Measurements from ENCODE around the gene SLC4A1AP.

Gene SLC4A1AP

GRCh38 chr2:27704342-27704876 lies 40.7 kb downstream of the SLC4A1AP start:
- DNase-seq, result no peak

DNA sequence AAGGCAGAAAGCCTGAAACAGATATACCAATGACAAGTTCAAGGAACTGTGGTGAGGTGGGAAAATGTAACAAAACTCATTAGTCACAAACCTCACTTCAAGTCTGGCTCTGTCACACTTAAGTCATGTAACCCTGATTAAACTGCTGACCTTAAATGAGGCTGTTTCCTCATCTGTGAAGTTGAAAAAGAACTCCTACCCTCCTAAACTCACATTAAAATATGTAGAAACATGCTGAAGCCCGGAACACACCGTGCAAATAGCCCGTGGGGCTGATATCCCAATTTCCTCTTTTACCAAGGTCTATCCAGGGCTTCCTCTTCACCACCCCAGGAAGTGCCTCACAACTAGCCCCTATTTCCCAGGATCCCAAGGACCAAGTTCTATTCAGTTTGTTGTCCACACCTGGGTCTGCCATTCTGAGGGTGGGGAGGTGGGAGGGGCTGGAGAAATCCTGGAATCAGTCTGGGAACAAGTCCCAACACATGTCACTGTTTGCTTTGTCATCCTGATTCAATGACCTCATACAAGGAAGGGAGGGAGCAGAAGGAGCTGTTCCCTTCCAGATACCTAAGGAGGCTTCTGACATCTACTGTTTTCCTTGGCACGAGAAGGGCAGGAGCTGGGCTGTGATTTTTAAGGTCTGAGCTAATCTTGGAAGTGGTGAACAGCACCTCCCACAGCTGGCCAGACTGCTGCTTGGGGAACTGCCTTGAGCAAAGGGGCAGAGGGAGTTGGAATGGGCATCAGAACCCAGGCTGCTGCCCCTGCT lies 42.3 kb downstream of the SLC4A1AP start:
- DNase-seq, result no peak

- no peak for DNase-seq
Observed at GRCh38 chr2:27707462-27708256, 44.0 kb downstream of the SLC4A1AP start.

DNA sequence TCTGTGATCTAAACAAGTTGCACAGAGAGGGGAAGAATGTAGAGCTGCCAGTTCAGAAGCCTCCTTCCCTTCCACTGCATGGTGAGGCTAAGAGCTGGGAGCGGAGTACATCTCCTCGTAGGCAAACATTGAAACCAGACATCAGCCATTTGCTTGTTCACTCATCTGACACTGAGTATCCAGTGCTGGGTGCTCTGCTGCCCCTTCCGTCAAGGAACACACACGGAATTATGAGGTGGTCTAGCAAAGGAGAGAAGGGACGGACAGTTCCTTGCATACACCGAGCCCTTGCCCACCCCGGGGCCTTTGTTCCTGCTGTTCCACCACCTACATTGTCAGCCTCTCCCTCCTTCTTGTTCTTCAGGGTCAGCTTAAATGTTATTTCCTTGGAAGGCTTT lies 44.6 kb downstream of the SLC4A1AP start:
- DNase-seq, result no peak

- no peak for DNase-seq
Observed at GRCh38 chr2:27708666-27709065, 45.0 kb downstream of the SLC4A1AP start.

DNA sequence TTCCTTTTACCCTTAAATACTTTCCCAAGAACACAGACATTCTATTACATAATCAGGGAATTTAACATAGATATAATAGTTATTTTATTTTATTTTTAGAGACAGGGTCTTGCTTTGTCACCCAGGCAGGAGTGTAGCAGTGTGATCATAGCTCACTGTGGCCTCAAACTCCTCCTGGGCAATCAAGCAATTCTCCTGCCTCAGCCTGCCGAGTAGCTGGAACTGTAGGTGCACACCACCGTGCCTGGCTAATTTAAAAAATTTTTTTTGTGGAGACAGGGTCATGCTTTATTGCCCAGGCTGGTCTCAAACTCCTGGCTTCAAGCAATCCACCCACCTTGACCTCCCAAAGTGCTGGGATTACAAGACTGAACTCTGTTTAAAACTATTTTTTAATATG lies 45.6 kb downstream of the SLC4A1AP start:
- no peak for DNase-seq

- no peak for DNase-seq
Observed at GRCh38 chr2:27709960-27710575, 46.4 kb downstream of the SLC4A1AP start.

GRCh38 chr2:27710640-27711430 lies 47.1 kb downstream of the SLC4A1AP start:
- DNase-seq, result no peak

GRCh38 chr2:27711804-27712203 lies 48.1 kb downstream of the SLC4A1AP start:
- DNase-seq, result no peak

DNA sequence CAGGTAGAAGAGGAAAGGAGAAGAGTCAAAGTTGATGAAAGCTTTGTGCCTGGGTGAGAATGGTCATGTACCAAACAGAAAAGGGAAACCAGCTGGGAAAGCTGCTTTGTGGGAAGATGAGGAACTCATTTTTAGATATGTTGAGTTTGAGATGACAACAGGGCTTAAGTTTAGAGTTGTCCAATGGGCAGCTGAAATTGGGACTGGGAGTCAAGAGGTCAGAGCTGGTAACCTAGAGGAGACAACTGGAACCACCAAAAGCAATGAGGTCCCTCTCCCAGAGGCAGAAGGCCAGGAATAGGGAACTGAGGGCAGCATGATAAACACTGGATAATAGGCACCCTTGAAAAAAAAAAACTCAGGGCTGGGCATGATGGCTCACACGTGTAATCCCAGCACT lies 48.8 kb downstream of the SLC4A1AP start:
- no peak for DNase-seq

- no peak for DNase-seq
Observed at GRCh38 chr2:27713201-27713600, 49.5 kb downstream of the SLC4A1AP start.

- no peak for DNase-seq
Observed at GRCh38 chr2:27714053-27714452, 50.4 kb downstream of the SLC4A1AP start.

DNA sequence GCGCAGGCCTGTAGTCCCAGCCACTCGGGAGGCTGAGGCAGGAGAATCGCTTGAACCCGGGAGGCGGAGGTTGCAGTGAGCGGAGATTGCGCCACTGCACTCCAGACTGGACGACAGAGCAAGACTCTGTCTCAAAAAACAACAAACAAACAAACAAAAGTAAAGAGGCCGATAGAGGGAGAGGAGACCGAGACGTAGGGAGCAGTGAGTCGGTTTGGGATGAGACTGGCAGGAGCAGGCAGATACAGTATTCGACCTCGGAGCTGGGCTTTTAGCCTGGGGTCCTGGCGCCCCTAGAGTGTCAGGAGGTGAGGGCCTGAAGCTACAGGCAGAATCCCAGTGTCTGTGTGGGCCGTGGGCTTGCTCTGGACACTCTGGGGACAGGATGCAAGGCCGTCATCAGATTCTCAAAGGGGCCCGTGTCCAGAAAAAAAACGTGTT lies 51.2 kb downstream of the SLC4A1AP start:
- no peak for DNase-seq

GRCh38 chr2:27715318-27716210 lies 51.9 kb downstream of the SLC4A1AP start:
- DNase-seq, result no peak

- no peak for DNase-seq
Observed at GRCh38 chr2:27716301-27717069, 52.8 kb downstream of the SLC4A1AP start.

DNA sequence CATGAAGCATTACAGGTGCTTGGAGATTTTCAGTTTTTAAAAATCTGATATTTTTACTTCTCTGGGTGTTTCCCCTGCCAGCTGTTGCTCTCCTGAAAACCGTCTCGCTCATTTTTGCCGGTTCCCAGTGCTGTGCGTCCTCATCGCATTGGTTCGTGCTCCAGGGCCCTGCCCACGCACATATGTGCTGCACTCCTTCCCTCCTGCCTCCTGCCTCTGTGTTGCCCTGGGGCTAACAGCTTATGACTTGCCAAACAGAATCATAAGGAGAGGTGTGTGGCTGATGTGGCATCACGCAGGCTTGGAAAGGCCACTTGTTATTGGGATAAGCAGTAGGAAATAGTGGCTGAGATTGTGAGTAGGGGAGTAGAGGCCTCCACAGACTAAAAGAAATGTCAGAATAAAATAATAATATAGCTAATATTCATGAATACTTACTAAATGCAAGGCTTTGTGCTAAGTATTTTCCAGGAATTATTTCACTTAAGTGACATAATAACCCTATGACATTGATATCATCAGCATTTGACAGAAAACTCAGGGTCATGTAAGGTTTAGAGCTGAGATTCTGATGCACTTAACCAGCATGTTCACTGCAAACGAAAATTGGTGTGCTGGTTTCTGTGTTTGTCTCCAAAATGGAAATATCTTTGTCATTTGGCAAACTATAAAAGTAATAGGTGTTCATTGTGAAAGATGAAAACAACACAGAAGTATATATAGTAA lies 53.5 kb downstream of the SLC4A1AP start:
- no peak for DNase-seq

GRCh38 chr2:27720004-27720551 lies 56.4 kb downstream of the SLC4A1AP start:
- DNase-seq, result no peak

DNA sequence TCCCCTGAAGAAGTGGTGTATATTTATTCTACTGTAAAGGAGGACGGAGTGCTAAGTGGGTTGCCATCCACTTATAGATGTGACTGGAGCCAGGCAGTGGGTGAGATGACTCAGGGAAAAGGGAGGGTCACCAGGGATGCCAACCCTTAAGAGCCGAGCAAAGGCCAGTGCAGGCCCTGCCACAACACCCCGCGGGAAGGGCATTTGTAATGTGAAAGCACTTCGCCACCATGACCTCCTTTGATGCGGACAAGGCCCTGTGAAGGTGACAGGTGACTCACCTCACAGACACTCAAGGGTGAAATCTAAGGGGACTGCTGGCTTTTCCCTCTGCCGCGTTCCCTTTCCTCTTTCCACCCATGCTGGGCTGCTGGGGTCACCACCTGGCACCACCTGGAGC lies 57.6 kb downstream of the SLC4A1AP start:
- DNase-seq, result no peak

- DNase-seq, result no peak
Observed at GRCh38 chr2:27721884-27722485, 58.3 kb downstream of the SLC4A1AP start.
